ENCODE results near the gene PTGER3.
A peak's percentile ranks its signal among the peaks of the same experiment; 100 is the strongest.

Gene PTGER3

GRCh38 chr1:71049951-71050598, 2.5 kb upstream of the PTGER3 start:
- DNase-seq (ENCODE audit: low spot score) = peak; percentile 65

- no peak for DNase-seq (ENCODE audit: low spot score)
Observed at GRCh38 chr1:71046891-71047634, 553 bp downstream of the PTGER3 start.

- no peak for DNase-seq (ENCODE audit: low spot score)
Observed at GRCh38 chr1:71045463-71046028, 2.1 kb downstream of the PTGER3 start.

GRCh38 chr1:71044833-71045232, 2.8 kb downstream of the PTGER3 start:
- no peak for DNase-seq (ENCODE audit: low spot score)

GRCh38 chr1:71043065-71043464, 4.6 kb downstream of the PTGER3 start:
- no peak for DNase-seq (ENCODE audit: low spot score)

GRCh38 chr1:71041806-71042205, 5.8 kb downstream of the PTGER3 start:
- DNase-seq (ENCODE audit: low spot score) = no peak

GRCh38 chr1:71039661-71040262, 7.9 kb downstream of the PTGER3 start:
- no peak for DNase-seq (ENCODE audit: low spot score)

- DNase-seq (ENCODE audit: low spot score) = no peak
Observed at GRCh38 chr1:71038942-71039341, 8.7 kb downstream of the PTGER3 start.

- DNase-seq (ENCODE audit: low spot score) = no peak
Observed at GRCh38 chr1:71037829-71038620, 9.6 kb downstream of the PTGER3 start.

GRCh38 chr1:71037066-71037465, 10.6 kb downstream of the PTGER3 start:
- DNase-seq (ENCODE audit: low spot score) = no peak

GRCh38 chr1:71033136-71033535, 14.5 kb downstream of the PTGER3 start:
- DNase-seq (ENCODE audit: low spot score) = no peak

- no peak for DNase-seq (ENCODE audit: low spot score)
Observed at GRCh38 chr1:71031426-71031825, 16.2 kb downstream of the PTGER3 start.

GRCh38 chr1:71030026-71030425, 17.6 kb downstream of the PTGER3 start:
- no peak for DNase-seq (ENCODE audit: low spot score)

GRCh38 chr1:71028981-71029380, 18.6 kb downstream of the PTGER3 start:
- no peak for DNase-seq (ENCODE audit: low spot score)

- no peak for DNase-seq (ENCODE audit: low spot score)
Observed at GRCh38 chr1:71027991-71028390, 19.6 kb downstream of the PTGER3 start.

GRCh38 chr1:71026093-71026492, 21.5 kb downstream of the PTGER3 start:
- DNase-seq (ENCODE audit: low spot score) = no peak

GRCh38 chr1:71023515-71023914, 24.1 kb downstream of the PTGER3 start:
- no peak for DNase-seq (ENCODE audit: low spot score)

- DNase-seq (ENCODE audit: low spot score) = no peak
Observed at GRCh38 chr1:71019233-71019969, 28.2 kb downstream of the PTGER3 start.

GRCh38 chr1:71018791-71019190, 28.8 kb downstream of the PTGER3 start:
- DNase-seq (ENCODE audit: low spot score) = no peak

- DNase-seq (ENCODE audit: low spot score) = no peak
Observed at GRCh38 chr1:71015745-71016144, 31.9 kb downstream of the PTGER3 start.

- no peak for DNase-seq (ENCODE audit: low spot score)
Observed at GRCh38 chr1:71014178-71014579, 33.4 kb downstream of the PTGER3 start.
